AG08395 (cell line): ENCODE results near the gene NTNG1.
"Not testable (repeated sequence)": the region's sequence is repeated elsewhere in the genome, so short reads cannot be mapped to it uniquely, and the experiment has no call there.

Experiments
- DNase-seq: peaks from one replicate; pipeline ENCODE4 v3.0.0; 2012; ENCODE audit warnings: mixed read lengths, low spot score

The NTNG1 gene

GRCh38 chr1:107140703-107141490, at the start of gene NTNG1:
NTNG1 (plus strand) TSS chr1:107141039.
- no peak for DNase-seq

- DNase-seq, result no peak
Observed at GRCh38 chr1:107091418-107091817, 49.4 kb upstream of the NTNG1 start.

- DNase-seq, result not testable (repeated sequence)
Observed at GRCh38 chr1:107093395-107093794, 47.4 kb upstream of the NTNG1 start.

GRCh38 chr1:107095647-107096046, 45.2 kb upstream of the NTNG1 start:
- DNase-seq, result no peak

GRCh38 chr1:107096690-107097089, 44.1 kb upstream of the NTNG1 start:
- no peak for DNase-seq

GRCh38 chr1:107098961-107099360, 41.9 kb upstream of the NTNG1 start:
- no peak for DNase-seq

GRCh38 chr1:107100331-107100984, 40.4 kb upstream of the NTNG1 start:
- no peak for DNase-seq

- DNase-seq, result no peak
Observed at GRCh38 chr1:107105914-107106313, 34.9 kb upstream of the NTNG1 start.

- DNase-seq, result peak; percentile 30
Observed at GRCh38 chr1:107110326-107110725, 30.5 kb upstream of the NTNG1 start.

- no peak for DNase-seq
Observed at GRCh38 chr1:107116306-107116790, 24.5 kb upstream of the NTNG1 start.

- DNase-seq, result no peak
Observed at GRCh38 chr1:107122225-107122624, 18.6 kb upstream of the NTNG1 start.

GRCh38 chr1:107123741-107124140, 17.1 kb upstream of the NTNG1 start:
- DNase-seq, result no peak

- no peak for DNase-seq
Observed at GRCh38 chr1:107124694-107125093, 16.1 kb upstream of the NTNG1 start.

GRCh38 chr1:107132195-107132594, 8.6 kb upstream of the NTNG1 start:
- no peak for DNase-seq

- DNase-seq, result no peak
Observed at GRCh38 chr1:107132780-107133179, 8.1 kb upstream of the NTNG1 start.

- DNase-seq, result peak; percentile 59
Observed at GRCh38 chr1:107135463-107135862, 5.4 kb upstream of the NTNG1 start.

GRCh38 chr1:107138166-107138565, 2.7 kb upstream of the NTNG1 start:
- no peak for DNase-seq

- peak; percentile 50 for DNase-seq
Observed at GRCh38 chr1:107138767-107139445, 1.9 kb upstream of the NTNG1 start.

- DNase-seq, result peak; percentile 39
Observed at GRCh38 chr1:107139833-107140702, 771 bp upstream of the NTNG1 start.

- peak; percentile 21 for DNase-seq
Observed at GRCh38 chr1:107141491-107142126, 770 bp downstream of the NTNG1 start.

GRCh38 chr1:107142140-107142542, 1.3 kb downstream of the NTNG1 start:
- peak; percentile 44 for DNase-seq
